ENCODE measurements around the gene DYSF.

The DYSF gene

DNA sequence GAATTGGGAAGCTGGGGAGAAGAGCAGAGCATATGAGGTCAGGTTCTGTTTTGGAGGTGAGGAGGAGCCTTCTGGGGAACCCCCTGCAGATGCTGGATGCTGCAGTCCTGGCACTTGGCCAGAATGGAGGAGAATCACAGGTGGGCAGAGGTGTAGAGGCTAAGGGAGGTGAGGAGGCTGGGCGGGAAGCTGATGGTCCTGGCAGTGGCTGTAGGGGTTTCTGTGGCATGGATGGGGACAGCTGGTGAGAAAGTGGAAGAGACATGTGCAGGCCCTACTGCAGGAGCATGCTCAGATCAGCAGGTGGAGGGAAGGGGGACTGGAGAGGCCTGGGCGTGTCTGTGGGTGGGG is 101.3 kb downstream of the DYSF start:
- in situ Hi-C loops (cut with MboI; ENCODE audit: low sequenced_read_pairs): loop anchor here (10.0 kb wide), 1 partner anchor 1190 kb away; no protein-coding TSS in a partner anchor
- H3K27me3 ChIP-seq (ENCODE audit: low read depth): no peaks in the 10 kb centered on the region
- no peak for DNase-seq (ENCODE audit: low spot score in 2 of 2)
- no peaks in the 10 kb centered on the region for H3K4me1 ChIP-seq
- no peak overlapping the region for H3K4me3 ChIP-seq
- no peaks in the 10 kb centered on the region for H3K9me3 ChIP-seq
- H3K36me3 ChIP-seq (replicated peaks): no peaks in the 10 kb centered on the region

DNA sequence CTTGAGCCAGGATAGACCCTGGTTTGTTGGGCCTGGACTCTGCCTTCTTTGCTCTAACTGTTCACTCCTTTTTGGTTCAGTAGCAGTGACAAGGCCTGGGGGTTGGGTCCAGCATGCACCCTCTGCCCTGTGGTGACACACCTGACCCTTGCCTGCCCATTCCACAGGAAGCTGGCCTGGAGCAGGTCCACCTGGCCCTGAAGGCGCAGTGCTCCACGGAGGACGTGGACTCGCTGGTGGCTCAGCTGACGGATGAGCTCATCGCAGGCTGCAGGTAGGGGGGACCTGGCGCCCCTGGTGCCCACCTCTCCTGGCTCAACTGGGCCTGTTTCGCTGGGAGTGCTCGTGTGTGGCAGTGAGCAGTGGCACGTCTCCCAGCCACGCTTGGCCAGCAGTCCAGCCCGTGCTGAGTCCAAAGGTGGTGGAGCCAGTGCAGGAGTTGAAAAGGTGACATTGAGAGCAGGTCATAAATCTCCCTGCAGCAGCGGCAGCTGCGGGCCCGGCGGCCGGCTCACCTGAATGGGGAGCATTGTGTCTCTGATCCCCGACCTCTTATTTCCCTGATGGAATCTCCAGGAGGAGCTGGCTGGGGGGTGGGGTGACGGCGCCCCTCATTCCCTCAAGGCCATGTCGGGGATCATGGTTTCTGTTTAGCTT is 102.6 kb downstream of the DYSF start:
- H3K9me3 ChIP-seq: no peaks in the 10 kb centered on the region
- no peaks in the 10 kb centered on the region for H3K27me3 ChIP-seq (ENCODE audit: low read depth)
- in situ Hi-C loops (cut with MboI; ENCODE audit: low sequenced_read_pairs): loop anchor here (10.0 kb wide), 1 partner anchor 1189 kb away; no protein-coding TSS in a partner anchor
- no peaks in the 10 kb centered on the region for H3K36me3 ChIP-seq (replicated peaks)
- no peaks in the 10 kb centered on the region for H3K4me1 ChIP-seq
- no peak for DNase-seq (ENCODE audit: low spot score in 2 of 2)
- H3K4me3 ChIP-seq: no peak overlapping the region

DNA sequence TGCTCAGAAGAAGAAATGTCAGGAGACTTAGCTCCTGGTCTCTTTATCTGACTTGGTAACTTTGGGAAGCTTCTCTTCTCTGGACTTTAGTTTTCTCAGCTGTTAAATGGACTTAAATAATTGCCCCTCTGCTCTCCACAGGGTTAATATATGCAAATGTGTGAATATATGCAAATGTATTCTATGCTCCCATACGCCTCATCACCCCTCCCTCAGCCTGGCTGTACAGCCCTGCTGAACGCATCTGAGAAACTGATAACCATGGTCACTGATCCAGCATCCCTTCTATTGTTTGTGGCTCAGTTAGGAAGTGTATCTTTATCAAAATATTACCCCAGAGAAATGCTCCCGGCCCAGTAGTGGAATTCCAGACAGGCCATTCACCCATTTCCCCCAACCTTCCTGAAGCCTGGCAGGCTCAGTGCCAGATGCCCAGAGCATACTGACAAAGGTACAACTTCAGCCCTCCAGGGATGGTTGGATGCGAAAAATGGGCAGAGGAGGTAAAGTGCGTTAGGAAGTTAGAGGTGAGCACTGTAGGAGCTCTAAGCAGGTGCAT is 103.4 kb downstream of the DYSF start:
- H3K36me3 ChIP-seq (replicated peaks): no peaks in the 10 kb centered on the region
- H3K27me3 ChIP-seq (ENCODE audit: low read depth): no peaks in the 10 kb centered on the region
- DNase-seq (ENCODE audit: low spot score in 2 of 2): no peak
- H3K4me3 ChIP-seq: no peak overlapping the region
- H3K9me3 ChIP-seq: no peaks in the 10 kb centered on the region
- H3K4me1 ChIP-seq: no peaks in the 10 kb centered on the region
- in situ Hi-C loops (cut with MboI; ENCODE audit: low sequenced_read_pairs): loop anchor here (10.0 kb wide), 1 partner anchor 1188 kb away; no protein-coding TSS in a partner anchor

DNA sequence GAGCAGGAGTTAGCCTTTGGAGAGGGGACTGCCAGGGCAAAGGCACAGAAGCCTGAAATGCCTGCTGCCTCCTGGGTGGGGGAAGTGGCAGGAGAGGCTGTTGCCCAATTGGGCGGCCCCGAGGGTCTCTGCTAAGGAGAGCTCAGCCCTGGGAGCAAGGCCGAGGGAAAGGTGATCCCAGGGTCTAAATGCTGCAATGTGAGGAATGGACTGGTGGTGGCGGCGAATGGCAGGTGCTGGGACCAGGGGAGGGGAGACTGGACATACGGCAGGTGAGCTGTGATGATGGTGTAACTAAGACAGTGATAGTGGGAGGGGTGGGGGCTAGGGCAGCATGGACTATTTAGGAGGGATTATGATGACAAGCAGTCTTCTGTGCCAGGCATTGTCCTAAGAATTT is 104.0 kb downstream of the DYSF start:
- H3K27me3 ChIP-seq (ENCODE audit: low read depth): no peaks in the 10 kb centered on the region
- H3K4me3 ChIP-seq: no peak overlapping the region
- in situ Hi-C loops (cut with MboI; ENCODE audit: low sequenced_read_pairs): loop anchor here (10.0 kb wide), 1 partner anchor 1187 kb away; no protein-coding TSS in a partner anchor
- DNase-seq (ENCODE audit: low spot score in 2 of 2): no peak
- H3K4me1 ChIP-seq: no peaks in the 10 kb centered on the region
- no peaks in the 10 kb centered on the region for H3K9me3 ChIP-seq
- no peaks in the 10 kb centered on the region for H3K36me3 ChIP-seq (replicated peaks)

DNA sequence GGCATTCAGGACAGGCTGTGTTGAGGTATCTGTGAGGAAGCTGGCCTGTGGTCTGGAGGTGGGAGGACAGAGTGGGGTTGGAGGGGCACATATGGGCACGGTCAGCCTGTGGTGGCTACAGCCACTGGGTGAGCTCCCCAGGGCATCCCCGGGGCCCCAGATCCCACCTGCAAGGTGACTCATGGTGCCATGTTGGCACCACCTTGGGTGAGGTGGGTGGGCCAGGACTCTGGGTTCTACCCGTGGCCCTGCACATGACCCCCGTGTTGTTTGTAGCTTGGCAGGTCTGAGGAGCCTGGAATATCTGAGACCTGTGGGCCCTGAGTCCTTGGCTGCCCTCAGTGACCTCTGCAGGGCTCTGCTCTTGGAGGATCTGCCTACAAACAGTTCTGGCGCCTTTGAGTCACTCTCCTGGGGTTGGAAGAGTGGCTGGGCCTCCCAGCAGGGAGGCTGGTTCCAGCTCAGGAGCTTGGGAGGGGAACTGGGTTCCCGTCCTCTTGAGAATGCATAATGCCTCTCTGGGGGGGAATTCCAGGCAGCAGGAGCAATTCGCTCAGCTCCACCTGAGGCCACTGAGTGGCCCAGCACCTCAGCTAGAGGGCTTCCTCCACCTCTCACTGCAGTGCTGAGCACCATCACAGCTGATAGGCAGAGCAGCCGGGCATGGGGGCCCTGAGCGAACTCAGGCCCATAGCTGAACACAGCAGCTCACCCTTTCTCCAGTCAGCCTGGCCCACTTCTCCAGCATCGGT is 105.1 kb downstream of the DYSF start:
- H3K36me3 ChIP-seq (replicated peaks): no peaks in the 10 kb centered on the region
- no peaks in the 10 kb centered on the region for H3K27me3 ChIP-seq (ENCODE audit: low read depth)
- DNase-seq (ENCODE audit: low spot score in 2 of 2): no peak
- no peaks in the 10 kb centered on the region for H3K9me3 ChIP-seq
- in situ Hi-C loops (cut with MboI; ENCODE audit: low sequenced_read_pairs): loop anchor here (10.0 kb wide), 1 partner anchor 1186 kb away; no protein-coding TSS in a partner anchor
- no peaks in the 10 kb centered on the region for H3K4me1 ChIP-seq
- no peak overlapping the region for H3K4me3 ChIP-seq

DNA sequence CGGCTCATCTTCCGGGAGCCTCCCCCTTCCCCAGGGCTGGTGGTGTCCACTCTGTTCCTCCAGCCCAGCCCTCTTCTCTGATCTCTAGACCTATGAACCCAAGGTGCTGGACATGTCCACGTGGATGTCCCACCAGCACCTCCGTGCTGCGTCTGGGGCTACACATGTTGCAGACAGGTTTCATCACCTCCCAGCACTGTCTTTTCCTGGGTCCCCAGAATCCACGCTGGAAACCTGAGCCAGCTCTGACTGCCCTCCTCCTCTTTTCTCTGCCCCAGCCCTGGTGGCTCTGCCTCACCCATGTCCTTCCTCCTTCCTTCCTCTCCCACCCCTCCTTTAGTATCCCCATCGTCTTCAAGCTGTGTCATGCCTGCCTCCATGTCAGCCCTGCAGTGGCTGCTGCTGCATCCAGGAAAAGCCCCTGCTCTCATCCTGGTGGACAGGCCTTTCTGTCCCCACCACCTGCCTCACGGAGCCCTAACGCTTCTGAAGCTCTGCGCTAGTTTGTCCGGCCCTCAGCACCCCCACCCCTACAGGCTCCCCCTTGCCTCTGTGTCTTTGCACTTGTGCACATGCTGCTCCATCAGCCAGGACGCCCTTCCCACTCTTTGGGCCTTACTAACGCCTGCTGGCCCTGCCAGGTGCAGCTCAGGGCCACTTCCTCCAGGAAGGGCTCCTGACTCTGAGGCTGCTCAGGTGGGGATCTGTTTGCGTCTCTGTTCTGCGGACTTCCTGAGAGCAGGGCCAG is 105.9 kb downstream of the DYSF start:
- in situ Hi-C loops (cut with MboI; ENCODE audit: low sequenced_read_pairs): loop anchor here (10.0 kb wide), 1 partner anchor 1186 kb away; no protein-coding TSS in a partner anchor
- H3K4me1 ChIP-seq: no peaks in the 10 kb centered on the region
- no peak for DNase-seq (ENCODE audit: low spot score in 2 of 2)
- H3K4me3 ChIP-seq: no peak overlapping the region
- H3K27me3 ChIP-seq (ENCODE audit: low read depth): no peaks in the 10 kb centered on the region
- H3K36me3 ChIP-seq (replicated peaks): no peaks in the 10 kb centered on the region
- no peaks in the 10 kb centered on the region for H3K9me3 ChIP-seq

DNA sequence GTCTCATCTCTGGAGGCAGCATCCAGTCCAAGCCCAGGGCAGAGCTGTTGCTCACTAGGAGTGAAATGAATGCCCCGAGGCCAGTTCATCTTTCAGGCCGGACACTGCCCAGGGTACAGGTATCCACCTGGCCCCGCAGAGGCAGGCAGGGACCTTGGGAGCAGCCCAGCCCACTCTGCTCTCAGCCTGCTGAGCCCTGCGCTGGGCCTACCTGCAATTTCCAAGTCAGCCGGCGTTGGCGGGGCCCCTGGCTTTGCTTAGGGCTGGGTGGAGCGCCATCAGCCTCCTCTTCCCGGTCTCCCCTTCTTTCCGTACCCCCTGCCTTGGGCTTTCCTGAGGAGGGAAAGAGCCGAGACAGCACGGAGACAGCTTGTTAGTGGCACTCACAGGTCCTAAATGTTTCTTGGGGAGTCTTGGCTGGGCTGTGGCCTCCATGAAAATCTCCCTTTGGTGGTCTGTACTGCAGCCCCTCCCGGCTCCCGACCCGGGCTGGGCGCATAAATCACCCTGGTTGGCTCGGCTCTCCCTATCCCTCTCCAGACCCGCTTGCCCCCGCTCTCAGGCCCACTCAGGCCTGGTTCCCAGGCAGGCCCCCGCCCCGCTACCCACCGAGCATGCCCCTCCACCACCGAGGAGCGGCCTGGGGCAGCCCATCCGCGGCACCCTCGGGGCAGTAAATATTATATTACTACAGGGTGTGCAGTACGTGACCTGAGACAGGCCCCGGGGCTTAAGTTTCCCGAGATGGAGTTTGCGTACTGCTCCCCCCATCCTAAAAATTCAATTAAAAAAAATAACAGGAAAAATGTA is 106.7 kb downstream of the DYSF start:
- Histone ChIP-seq H3K4me1 (no peaks in the 10 kb centered on the region), H3K9me3 (no peaks in the 10 kb centered on the region), H3K4me3 (no peak overlapping the region), H3K36me3 (replicated peaks) (no peaks in the 10 kb centered on the region), H3K27me3 (ENCODE audit: low read depth) (no peaks in the 10 kb centered on the region)
- DNase-seq (ENCODE audit: low spot score in 2 of 2): no peak
- in situ Hi-C loops (cut with MboI; ENCODE audit: low sequenced_read_pairs): loop anchor here (10.0 kb wide), 1 partner anchor 1185 kb away; no protein-coding TSS in a partner anchor

DNA sequence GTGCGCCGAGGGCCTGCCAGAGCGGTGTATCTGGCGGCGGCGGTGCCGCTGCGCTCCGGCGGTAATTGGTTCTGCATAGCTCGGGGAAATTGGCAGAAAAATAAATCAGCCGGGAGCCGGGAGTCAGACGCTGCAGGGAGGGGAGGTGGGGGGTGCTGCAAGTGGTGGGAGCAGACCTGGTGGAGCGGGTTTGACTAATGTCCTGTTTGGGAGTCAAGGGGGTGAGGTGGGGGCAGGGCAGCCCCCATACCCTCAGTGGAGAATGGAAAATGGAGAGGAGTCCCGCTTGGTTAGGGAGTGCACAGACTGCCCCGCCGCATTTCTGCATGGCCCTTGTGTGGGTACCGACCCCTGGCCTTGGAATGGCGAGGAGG is 107.3 kb downstream of the DYSF start:
- Histone ChIP-seq H3K27me3 (ENCODE audit: low read depth) (no peaks in the 10 kb centered on the region), H3K4me3 (no peak overlapping the region), H3K9me3 (no peaks in the 10 kb centered on the region), H3K4me1 (no peaks in the 10 kb centered on the region), H3K36me3 (replicated peaks) (no peaks in the 10 kb centered on the region)
- no peak for DNase-seq (ENCODE audit: low spot score in 2 of 2)
- in situ Hi-C loops (cut with MboI; ENCODE audit: low sequenced_read_pairs): no loop called here

DNA sequence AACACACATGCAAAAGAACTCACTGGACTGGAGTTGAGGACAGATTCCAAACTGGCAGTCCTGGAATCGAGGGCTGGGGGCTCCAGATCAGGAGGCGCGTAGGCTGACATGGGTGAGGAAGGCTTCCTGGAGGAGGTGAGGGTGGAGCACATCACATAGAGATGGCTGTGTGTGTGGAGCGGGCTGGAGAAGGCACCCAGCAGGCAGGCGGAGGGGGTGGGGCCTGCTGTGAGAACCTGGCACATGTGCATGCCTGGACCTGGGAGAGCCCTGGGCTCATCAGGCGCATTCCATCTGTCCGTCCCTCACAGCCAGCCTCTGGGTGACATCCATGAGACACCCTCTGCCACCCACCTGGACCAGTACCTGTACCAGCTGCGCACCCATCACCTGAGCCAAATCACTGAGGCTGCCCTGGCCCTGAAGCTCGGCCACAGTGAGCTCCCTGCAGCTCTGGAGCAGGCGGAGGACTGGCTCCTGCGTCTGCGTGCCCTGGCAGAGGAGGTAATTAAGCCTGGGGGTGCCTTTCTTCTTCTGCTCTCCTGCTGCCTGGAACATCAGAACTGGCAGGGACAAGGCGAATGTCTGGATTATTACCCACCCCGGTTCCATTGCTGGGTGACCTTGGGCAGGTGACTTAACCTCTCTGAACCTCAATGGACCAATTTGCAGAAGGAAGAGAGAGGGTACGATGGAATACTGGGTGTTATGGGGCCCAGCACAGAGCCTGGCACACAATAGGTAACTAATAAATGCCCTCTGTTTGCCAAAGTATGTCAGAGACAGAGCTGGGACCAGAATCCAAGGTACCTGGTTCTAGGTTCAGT is 108.3 kb downstream of the DYSF start:
- no peaks in the 10 kb centered on the region for H3K27me3 ChIP-seq (ENCODE audit: low read depth)
- no peaks in the 10 kb centered on the region for H3K36me3 ChIP-seq (replicated peaks)
- H3K4me3 ChIP-seq: no peak overlapping the region
- no peaks in the 10 kb centered on the region for H3K4me1 ChIP-seq
- no peak for DNase-seq (ENCODE audit: low spot score in 2 of 2)
- no peaks in the 10 kb centered on the region for H3K9me3 ChIP-seq
- in situ Hi-C loops (cut with MboI; ENCODE audit: low sequenced_read_pairs): no loop called here

DNA sequence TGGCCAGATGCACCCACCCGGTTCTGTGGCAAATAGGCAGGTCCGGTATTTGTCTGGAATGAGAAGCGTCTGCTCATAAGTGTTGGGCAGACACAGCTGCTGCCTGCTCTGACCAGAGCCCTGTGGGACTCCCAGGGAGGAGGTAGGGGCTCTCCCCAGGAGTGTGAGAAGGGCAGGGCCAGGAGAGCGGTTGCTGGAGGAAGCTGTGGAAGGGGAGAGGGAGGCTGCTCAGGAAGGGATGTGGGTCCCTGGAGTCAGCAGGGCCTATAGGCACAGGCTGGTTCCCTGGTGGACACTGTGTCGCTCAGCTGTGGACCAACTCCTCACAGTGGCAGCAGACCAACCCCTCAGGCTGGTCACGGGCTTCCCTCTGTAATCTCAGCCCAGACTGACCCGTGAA is 109.2 kb downstream of the DYSF start:
- Histone ChIP-seq H3K4me1 (no peaks in the 10 kb centered on the region), H3K9me3 (no peaks in the 10 kb centered on the region), H3K4me3 (no peak overlapping the region), H3K27me3 (ENCODE audit: low read depth) (no peaks in the 10 kb centered on the region), H3K36me3 (replicated peaks) (no peaks in the 10 kb centered on the region)
- DNase-seq (ENCODE audit: low spot score in 2 of 2): no peak
- in situ Hi-C loops (cut with MboI; ENCODE audit: low sequenced_read_pairs): no loop called here

DNA sequence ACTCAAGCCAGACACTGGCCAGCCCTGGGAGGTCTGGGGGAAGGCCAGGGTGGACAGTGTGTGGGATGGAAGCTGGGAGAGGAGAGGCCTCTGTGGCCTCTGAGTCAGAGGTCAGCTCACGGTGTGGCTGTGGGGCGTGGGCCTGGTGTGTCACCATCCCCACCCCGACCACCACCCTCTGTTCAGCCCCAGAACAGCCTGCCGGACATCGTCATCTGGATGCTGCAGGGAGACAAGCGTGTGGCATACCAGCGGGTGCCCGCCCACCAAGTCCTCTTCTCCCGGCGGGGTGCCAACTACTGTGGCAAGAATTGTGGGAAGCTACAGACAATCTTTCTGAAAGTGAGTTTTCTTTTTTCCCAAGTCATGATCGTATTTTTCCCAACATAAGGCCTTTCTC is 110.5 kb downstream of the DYSF start:
- Histone ChIP-seq H3K27me3 (ENCODE audit: low read depth) (no peaks in the 10 kb centered on the region), H3K36me3 (replicated peaks) (no peaks in the 10 kb centered on the region), H3K9me3 (no peaks in the 10 kb centered on the region), H3K4me3 (no peak overlapping the region), H3K4me1 (no peaks in the 10 kb centered on the region)
- no peak for DNase-seq (ENCODE audit: low spot score in 2 of 2)
- in situ Hi-C loops (cut with MboI; ENCODE audit: low sequenced_read_pairs): no loop called here

DNA sequence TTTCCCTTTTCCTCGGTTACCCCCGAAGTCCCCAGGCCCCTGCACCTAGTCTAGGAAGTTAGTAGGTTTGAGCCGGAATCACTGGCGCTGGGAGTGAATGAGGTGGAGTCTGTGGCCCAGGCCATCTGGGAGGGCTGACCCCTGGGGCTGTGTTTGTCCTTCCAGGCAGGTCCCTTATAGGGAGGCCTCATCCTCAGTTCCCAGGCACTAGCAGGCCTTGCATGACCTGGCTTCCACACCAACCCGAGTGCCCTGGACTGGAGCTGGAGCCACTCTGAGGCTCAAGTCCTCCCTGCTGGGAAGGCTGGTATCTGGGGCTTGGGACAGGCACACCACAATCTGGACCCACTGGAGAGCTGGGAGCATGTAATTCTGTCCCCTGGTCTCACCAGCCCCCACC is 111.0 kb downstream of the DYSF start:
- Histone ChIP-seq H3K9me3 (no peaks in the 10 kb centered on the region), H3K27me3 (ENCODE audit: low read depth) (no peaks in the 10 kb centered on the region), H3K4me1 (no peaks in the 10 kb centered on the region), H3K4me3 (no peak overlapping the region), H3K36me3 (replicated peaks) (no peaks in the 10 kb centered on the region)
- in situ Hi-C loops (cut with MboI; ENCODE audit: low sequenced_read_pairs): no loop called here
- no peak for DNase-seq (ENCODE audit: low spot score in 2 of 2)

Measured in HAP-1 (cell line).